ENCODE data around the gene STX10.
"Not testable (repeated sequence)": the region's sequence is repeated elsewhere in the genome, so short reads cannot be mapped to it uniquely, and the experiment has no call there.

Gene STX10

GRCh38 chr19:13151605-13152355, 1.6 kb upstream of the STX10 start:
- Histone ChIP-seq H3K27ac (ENCODE audit: low read depth, low read length) (peak overlapping the region; percentile 98), H3K79me2 (ENCODE audit: control insufficient read depth, low read length) (peaks cover 54% of the 10 kb centered on the region)

GRCh38 chr19:13150931-13151604, 893 bp upstream of the STX10 start:
- Histone ChIP-seq H3F3A (ENCODE audit: control insufficient read depth, insufficient read depth) (peaks cover 26% of the 10 kb centered on the region), H3K4me2 (ENCODE audit: low read length) (peak overlapping the region; percentile 78), H3K27ac (ENCODE audit: low read depth, low read length) (peak overlapping the region; percentile 98), H4K20me1 (ENCODE audit: control insufficient read depth, insufficient read depth, low read depth, low read length) (peaks cover 8% of the 10 kb centered on the region; the same call in 1 of the 2 replicates), H3K36me3 (ENCODE audit: control insufficient read depth, low read length) (peaks cover 36% of the 10 kb centered on the region), H3K9me2 (replicated peaks; ENCODE audit: control insufficient read depth, low read length) (no peaks in the 10 kb centered on the region), H3K9me3 (ENCODE audit: control insufficient read depth, insufficient read depth, low read length) (no peaks in the 10 kb centered on the region), H3K4me3 (ENCODE audit: low read length) (peak overlapping the region; percentile 96), H3K79me2 (ENCODE audit: control insufficient read depth, low read length) (peaks cover 54% of the 10 kb centered on the region), H3K4me1 (ENCODE audit: control insufficient read depth, low read length) (peaks cover 41% of the 10 kb centered on the region), H3K27me3 (ENCODE audit: control insufficient read depth, low read length) (no peaks in the 10 kb centered on the region)
- no peak for TF ChIP-seq EZH2phosphoT487 (IDR thresholded peaks at IDR 0.05; ENCODE audit: borderline replicate concordance, low read length)
- no peak for TF ChIP-seq CTCF (IDR thresholded peaks at IDR 0.05; ENCODE audit: low read depth, low read length, poor library complexity, severe bottlenecking)

More at GRCh38 chr19:13151605-13152355, 1.6 kb upstream of the STX10 start:
- Histone ChIP-seq H3K9me3 (ENCODE audit: control insufficient read depth, insufficient read depth, low read length) (no peaks in the 10 kb centered on the region), H3K9me2 (replicated peaks; ENCODE audit: control insufficient read depth, low read length) (no peaks in the 10 kb centered on the region), H3K4me1 (ENCODE audit: control insufficient read depth, low read length) (peaks cover 48% of the 10 kb centered on the region), H3K4me3 (ENCODE audit: low read length) (peak overlapping the region; percentile 96), H3K27me3 (ENCODE audit: control insufficient read depth, low read length) (no peaks in the 10 kb centered on the region), H3K36me3 (ENCODE audit: control insufficient read depth, low read length) (peaks cover 38% of the 10 kb centered on the region), H3K4me2 (ENCODE audit: low read length) (peak overlapping the region; percentile 96), H4K20me1 (ENCODE audit: control insufficient read depth, insufficient read depth, low read depth, low read length) (peaks cover 8% of the 10 kb centered on the region; the same call in 1 of the 2 replicates), H3F3A (ENCODE audit: control insufficient read depth, insufficient read depth) (peaks cover 33% of the 10 kb centered on the region)
- TF ChIP-seq CTCF (IDR thresholded peaks at IDR 0.05; ENCODE audit: low read depth, low read length, poor library complexity, severe bottlenecking) (no peak), EZH2phosphoT487 (IDR thresholded peaks at IDR 0.05; ENCODE audit: borderline replicate concordance, low read length) (no peak)

- Histone ChIP-seq H3K27me3 (ENCODE audit: control insufficient read depth, low read length) (no peaks in the 10 kb centered on the region), H3K9me3 (ENCODE audit: control insufficient read depth, insufficient read depth, low read length) (no peaks in the 10 kb centered on the region), H4K20me1 (ENCODE audit: control insufficient read depth, insufficient read depth, low read depth, low read length) (peaks cover 8% of the 10 kb centered on the region; the same call in 1 of the 2 replicates), H3K79me2 (ENCODE audit: control insufficient read depth, low read length) (peaks cover 48% of the 10 kb centered on the region), H3K36me3 (ENCODE audit: control insufficient read depth, low read length) (peaks cover 31% of the 10 kb centered on the region), H3K27ac (ENCODE audit: low read depth, low read length) (no peak overlapping the region), H3K9me2 (replicated peaks; ENCODE audit: control insufficient read depth, low read length) (no peaks in the 10 kb centered on the region), H3F3A (ENCODE audit: control insufficient read depth, insufficient read depth) (peaks cover 13% of the 10 kb centered on the region), H3K4me3 (ENCODE audit: low read length) (peak overlapping the region; percentile 96), H3K4me2 (ENCODE audit: low read length) (peak overlapping the region; percentile 78), H3K4me1 (ENCODE audit: control insufficient read depth, low read length) (peaks cover 29% of the 10 kb centered on the region)
- TF ChIP-seq CTCF (IDR thresholded peaks at IDR 0.05; ENCODE audit: low read depth, low read length, poor library complexity, severe bottlenecking), result no peak
These were observed 468 bp downstream of the STX10 start for GRCh38 chr19:13149628-13150186.

GRCh38 chr19:13149173-13149627, 975 bp downstream of the STX10 start:
- H3K9me2 ChIP-seq (replicated peaks; ENCODE audit: control insufficient read depth, low read length); H3K27me3 ChIP-seq (ENCODE audit: control insufficient read depth, low read length); H4K20me1 ChIP-seq (ENCODE audit: control insufficient read depth, insufficient read depth, low read depth, low read length); H3K27ac ChIP-seq (ENCODE audit: low read depth, low read length); H3F3A ChIP-seq (ENCODE audit: control insufficient read depth, insufficient read depth); H3K9me3 ChIP-seq (ENCODE audit: control insufficient read depth, insufficient read depth, low read length): not testable (repeated sequence)
- H3K79me2 ChIP-seq (ENCODE audit: control insufficient read depth, low read length), result peaks cover 43% of the 10 kb centered on the region
- H3K4me3 ChIP-seq (ENCODE audit: low read length), result peak overlapping the region; percentile 96
- H3K36me3 ChIP-seq (ENCODE audit: control insufficient read depth, low read length), result peaks cover 29% of the 10 kb centered on the region
- H3K4me1 ChIP-seq (ENCODE audit: control insufficient read depth, low read length), result peaks cover 29% of the 10 kb centered on the region
- peak overlapping the region; percentile 78 for H3K4me2 ChIP-seq (ENCODE audit: low read length)

All from DOHH2 (cell line).